Renal cortical epithelial cell (primary cell): ENCODE measurements around the gene RHEX. TPM values are rescaled to one million over a fixed set of nuclear protein-coding genes. Genes with fewer than 3 reads are reported as not detected.

Experiments
- total RNA-seq: library from RNA; depleted of rRNA; stranded (reverse); fragments of >200 nt; gene quantifications from 2 replicates; pipeline ENCODE4 v1.2.3, GENCODE V29; 2014

The RHEX gene
- total RNA-seq, 1 donor from 2014 or later, result 11.6 TPM

Other genes with a start within 250 kb of the RHEX start
- 8.9 and 32.2 TPM in 2 replicates for gene SLC41A1, start 240.0 kb upstream of the RHEX start, total RNA-seq
- gene PM20D1, start 203.0 kb upstream of the RHEX start, total RNA-seq, result 0.05 and 0.35 TPM in 2 replicates
- gene SLC26A9, start 109.7 kb upstream of the RHEX start, total RNA-seq, result 0.05 TPM in 1 of 2 replicates, not detected in the other
- gene RAB7B, start 49.8 kb upstream of the RHEX start, total RNA-seq, result 1.1 and 1.2 TPM in 2 replicates
- gene CTSE, start 29.3 kb upstream of the RHEX start, total RNA-seq, result 0.10 and 6.4 TPM in 2 replicates
- not detected in 2 replicates for gene AVPR1B, start 64.2 kb downstream of the RHEX start, total RNA-seq
- gene FAM72A, start 149.7 kb downstream of the RHEX start, total RNA-seq, result 1.9 and 6.8 TPM in 2 replicates
- gene SRGAP2, start 150.4 kb downstream of the RHEX start, total RNA-seq, result 21.0 and 56.9 TPM in 2 replicates